ENCODE results near the gene UBE2V1. TPM values are rescaled to one million over a fixed set of nuclear protein-coding genes. Genes with fewer than 3 reads are reported as not detected.

UBE2V1 gene
- total and polyA plus RNA-seq, 2 donors (not counting 1 experiment from before 2014, with no cell fraction given), result 69.2 to 158 TPM

- Mint-ChIP-seq H3K27me3 (no peaks in the 10 kb centered on the region), H3K27ac (no peak overlapping the region), H3K4me1 (peaks cover 8% of the 10 kb centered on the region), H3K9me3 (ENCODE audit: insufficient read depth) (no peaks in the 10 kb centered on the region), H3K4me3 (no peak overlapping the region)
- H3K4me1 ChIP-seq (ENCODE audit: control insufficient read depth in 2 of 2, insufficient read depth in 2 of 2, low read length in 2 of 2), result peaks cover 0 to 7% of the 10 kb centered on the region in 2 donors
- no peaks in the 10 kb centered on the region for H3K79me2 ChIP-seq (ENCODE audit: control insufficient read depth, insufficient read depth, low read length)
- H4K20me1 ChIP-seq (ENCODE audit: control insufficient read depth, insufficient read depth, low read length, poor library complexity, severe bottlenecking), result no peaks in the 10 kb centered on the region
- no peak overlapping the region for H3K9ac ChIP-seq (ENCODE audit: low read length)
- H3K27me3 ChIP-seq (replicated peaks in 1 of 4; ENCODE audit: control extremely low read depth in 1 of 4, control insufficient read depth in 3 of 4, insufficient read depth in 4 of 4, low read length in 3 of 4), result no peaks in the 10 kb centered on the region
- H2AFZ ChIP-seq (ENCODE audit: insufficient read depth, low read depth, low read length, poor library complexity, severe bottlenecking), result no peak overlapping the region
- H3K36me3 ChIP-seq (replicated peaks in 1 of 2; ENCODE audit: control extremely low read depth in 1 of 2, control insufficient read depth in 1 of 2, extremely low read depth in 1 of 2, insufficient read depth in 2 of 2, low read length in 1 of 2), result no peaks in the 10 kb centered on the region
- no peak overlapping the region for H3K4me2 ChIP-seq (replicated peaks; ENCODE audit: low read depth, low read length, poor library complexity, severe bottlenecking)
- POLR2A ChIA-PET, result interaction anchor here (0.6 kb wide), 1 partner anchor 63 kb away, joined by 3 read pairs; no protein-coding TSS in a partner anchor
- CTCF ChIA-PET, result interaction anchor here (1.3 to 15.9 kb wide), 3 partner anchors 9 to 83 kb away, joined by 4 to 531 read pairs (median 22); partner anchors contain the start of gene SNAI1
- no peak for ATAC-seq (ENCODE audit: low read depth)
- no peak for DNase-seq
- intact Hi-C loops (cut with micrococcal nuclease), result no loop called here
- H3K4me3 ChIP-seq (ENCODE audit: control extremely low read depth in 1 of 5, extremely low read depth in 1 of 5, insufficient read depth in 1 of 5, low read depth in 2 of 5, low read length in 4 of 5), result no peak overlapping the region
- no peak overlapping the region for H3K27ac ChIP-seq (ENCODE audit: low read length in 2 of 2)
- TF ChIP-seq CTCF (IDR thresholded peaks at IDR 0.05) (no peak), EZH2 (IDR thresholded peaks at IDR 0.05; ENCODE audit: borderline replicate concordance, insufficient read depth, low read depth, low read length, poor library complexity, severe bottlenecking) (no peak)
- H3K9me3 ChIP-seq (ENCODE audit: control extremely low read depth in 1 of 3, control insufficient read depth in 2 of 3, insufficient read depth in 1 of 3, low read length in 2 of 3), result no peaks in the 10 kb centered on the region
- 93% methylated on average over 11 of the region's 13 CpGs for WGBS (ENCODE audit: insufficient coverage)
Measured at GRCh38 chr20:50062006-50062838, 50.7 kb downstream of the UBE2V1 start.
